ENCODE data around the gene NUDT1. TPM values are rescaled to one million over a fixed set of nuclear protein-coding genes. Genes with fewer than 3 reads are reported as not detected.
A peak's percentile ranks its signal among the peaks of the same experiment; 100 is the strongest.

The NUDT1 gene
- total RNA-seq, 1 donor from 2014 or later: 19.2 TPM

DNA sequence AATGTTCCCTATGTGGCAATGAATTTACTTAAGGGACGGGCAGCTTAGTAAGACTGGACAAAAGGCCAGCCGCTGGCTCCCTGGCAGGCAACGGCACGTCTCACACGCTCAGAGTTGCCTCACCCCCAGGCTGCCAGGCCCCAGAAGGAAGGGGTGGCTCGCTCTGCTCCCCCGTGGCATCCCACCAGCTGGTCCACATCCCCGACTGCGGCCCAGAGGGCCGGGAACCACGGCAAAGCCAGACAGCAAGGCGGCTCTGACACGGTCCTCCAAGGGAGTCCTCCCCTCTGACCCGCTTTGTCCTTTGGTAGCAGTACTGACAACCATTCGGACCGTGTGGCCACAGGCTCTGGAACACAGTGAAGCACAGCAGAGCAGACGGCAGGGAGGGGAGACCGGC is 34.1 kb downstream of the NUDT1 start:
- Mint-ChIP-seq H3K27ac (no peak overlapping the region), H3K36me3 (peaks cover 24% of the 10 kb centered on the region), H3K27me3 (ENCODE audit: low read depth) (no peaks in the 10 kb centered on the region), H3K4me3 (no peak overlapping the region), H3K9me3 (no peaks in the 10 kb centered on the region), H3K4me1 (peaks cover 11% of the 10 kb centered on the region)
- TF ChIP-seq, protein P1, sequence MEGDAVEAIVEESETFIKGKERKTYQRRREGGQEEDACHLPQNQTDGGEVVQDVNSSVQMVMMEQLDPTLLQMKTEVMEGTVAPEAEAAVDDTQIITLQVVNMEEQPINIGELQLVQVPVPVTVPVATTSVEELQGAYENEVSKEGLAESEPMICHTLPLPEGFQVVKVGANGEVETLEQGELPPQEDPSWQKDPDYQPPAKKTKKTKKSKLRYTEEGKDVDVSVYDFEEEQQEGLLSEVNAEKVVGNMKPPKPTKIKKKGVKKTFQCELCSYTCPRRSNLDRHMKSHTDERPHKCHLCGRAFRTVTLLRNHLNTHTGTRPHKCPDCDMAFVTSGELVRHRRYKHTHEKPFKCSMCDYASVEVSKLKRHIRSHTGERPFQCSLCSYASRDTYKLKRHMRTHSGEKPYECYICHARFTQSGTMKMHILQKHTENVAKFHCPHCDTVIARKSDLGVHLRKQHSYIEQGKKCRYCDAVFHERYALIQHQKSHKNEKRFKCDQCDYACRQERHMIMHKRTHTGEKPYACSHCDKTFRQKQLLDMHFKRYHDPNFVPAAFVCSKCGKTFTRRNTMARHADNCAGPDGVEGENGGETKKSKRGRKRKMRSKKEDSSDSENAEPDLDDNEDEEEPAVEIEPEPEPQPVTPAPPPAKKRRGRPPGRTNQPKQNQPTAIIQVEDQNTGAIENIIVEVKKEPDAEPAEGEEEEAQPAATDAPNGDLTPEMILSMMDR (IDR thresholded peaks at IDR 0.05; ENCODE audit: unreplicated experiment): no peak
- no peak for DNase-seq (ENCODE audit: low spot score in 2 of 2, unreplicated experiment in 2 of 2)

DNA sequence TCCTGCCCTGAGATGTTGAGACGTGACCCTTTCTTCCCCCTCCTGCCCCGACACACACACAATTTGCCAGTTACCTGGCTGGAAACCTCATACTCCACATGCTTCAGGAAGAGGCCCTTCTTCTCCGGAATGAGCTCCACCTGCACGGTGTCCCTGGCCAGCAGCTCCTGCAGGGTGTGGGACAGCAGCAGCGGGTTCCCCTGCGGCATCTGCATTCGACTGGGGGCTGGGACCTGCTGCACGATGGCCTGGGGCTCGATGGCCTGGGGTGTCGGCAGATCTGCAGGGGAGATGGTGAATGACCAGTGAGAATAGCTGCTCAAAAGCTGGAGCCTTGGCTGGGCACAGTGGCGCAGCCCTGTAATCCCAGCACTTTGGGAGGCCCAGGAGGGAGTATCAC is 36.0 kb downstream of the NUDT1 start:
- Mint-ChIP-seq H3K27ac (no peak overlapping the region), H3K27me3 (ENCODE audit: low read depth) (no peaks in the 10 kb centered on the region), H3K36me3 (peaks cover 18% of the 10 kb centered on the region), H3K4me1 (peaks cover 27% of the 10 kb centered on the region), H3K4me3 (no peak overlapping the region), H3K9me3 (no peaks in the 10 kb centered on the region)
- DNase-seq (ENCODE audit: low spot score in 2 of 2, unreplicated experiment in 2 of 2): no peak
- TF ChIP-seq, protein P1 (IDR thresholded peaks at IDR 0.05; ENCODE audit: unreplicated experiment): no peak

DNA sequence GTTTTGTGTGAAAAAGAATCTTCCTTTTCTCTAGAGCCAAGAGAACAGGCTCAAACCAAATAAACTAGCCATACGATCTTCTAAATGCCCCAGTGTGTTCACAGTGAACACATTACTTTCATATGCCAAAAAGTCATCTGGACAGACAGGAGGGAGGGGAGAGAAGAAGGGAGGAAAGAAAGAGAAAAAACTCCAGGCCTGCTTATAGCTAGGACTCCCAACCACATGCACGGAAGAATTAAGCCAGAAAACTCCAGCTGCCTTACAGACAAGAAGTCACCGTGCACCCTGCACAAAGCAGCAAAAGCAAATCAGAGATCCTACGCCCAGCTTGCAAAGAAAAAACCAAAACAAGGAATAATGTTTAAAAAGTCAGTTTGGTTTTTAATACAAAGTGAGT is 37.9 kb downstream of the NUDT1 start:
- no peak overlapping the region for H3K4me3 Mint-ChIP-seq
- peaks cover 10% of the 10 kb centered on the region for H3K36me3 Mint-ChIP-seq

DNA sequence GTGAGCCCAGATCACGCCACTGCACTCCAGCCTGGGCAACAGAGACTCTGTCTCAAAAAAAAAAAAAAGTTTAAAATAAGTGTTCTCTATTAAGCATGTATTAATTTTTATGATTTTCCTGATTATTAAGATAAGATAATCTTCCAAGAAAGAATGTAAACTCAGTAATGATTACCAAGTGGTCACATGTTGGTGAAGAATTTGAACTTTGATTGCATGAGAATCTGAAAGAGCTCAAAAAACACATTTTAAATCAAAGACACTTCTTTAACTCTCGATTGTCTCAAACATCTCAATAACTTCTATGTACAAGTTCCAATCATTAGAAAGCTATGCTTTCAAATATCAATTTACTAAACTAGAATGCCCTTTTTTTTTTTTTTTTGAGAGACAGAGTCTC is 38.4 kb downstream of the NUDT1 start:
- H3K36me3 Mint-ChIP-seq: peaks cover 10% of the 10 kb centered on the region
- no peak overlapping the region for H3K4me3 Mint-ChIP-seq
- H3K9me3 Mint-ChIP-seq: no peaks in the 10 kb centered on the region
- peaks cover 27% of the 10 kb centered on the region for H3K4me1 Mint-ChIP-seq
- DNase-seq (ENCODE audit: low spot score in 2 of 2, unreplicated experiment in 2 of 2): no peak
- H3K27ac Mint-ChIP-seq: peak overlapping the region; percentile 92
- H3K27me3 Mint-ChIP-seq (ENCODE audit: low read depth): no peaks in the 10 kb centered on the region
- TF ChIP-seq, protein P1 (IDR thresholded peaks at IDR 0.05; ENCODE audit: unreplicated experiment): no peak

More for the DNA sequence above, 37.9 kb downstream of the NUDT1 start:
- Mint-ChIP-seq H3K27ac (peak overlapping the region; percentile 92), H3K27me3 (ENCODE audit: low read depth) (no peaks in the 10 kb centered on the region), H3K9me3 (no peaks in the 10 kb centered on the region), H3K4me1 (peaks cover 27% of the 10 kb centered on the region)
- DNase-seq (ENCODE audit: low spot score in 2 of 2, unreplicated experiment in 2 of 2): no peak
- TF ChIP-seq, protein P1 (IDR thresholded peaks at IDR 0.05; ENCODE audit: unreplicated experiment): no peak

DNA sequence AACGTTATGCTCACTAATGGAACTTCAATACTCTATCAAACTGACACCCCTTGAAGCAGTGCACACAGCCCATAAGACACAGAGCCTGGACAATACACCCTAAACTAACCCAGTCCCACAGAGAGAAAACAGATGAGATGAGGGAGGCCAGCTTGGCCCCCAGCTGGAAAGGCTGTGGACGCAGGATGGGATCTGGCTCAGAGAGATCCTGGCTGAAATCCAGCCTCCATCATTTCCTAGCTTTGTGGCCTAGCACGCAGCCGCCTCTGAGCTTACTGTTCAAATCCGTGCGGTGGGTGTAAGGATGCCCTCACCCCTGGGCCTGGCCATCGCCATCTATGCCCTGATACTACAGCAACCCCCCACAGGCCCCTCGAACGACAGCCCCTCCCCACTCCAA is 39.5 kb downstream of the NUDT1 start:
- Mint-ChIP-seq H3K27ac (peak overlapping the region; percentile 76), H3K27me3 (ENCODE audit: low read depth) (no peaks in the 10 kb centered on the region), H3K9me3 (no peaks in the 10 kb centered on the region), H3K36me3 (peaks cover 10% of the 10 kb centered on the region), H3K4me3 (no peak overlapping the region), H3K4me1 (peaks cover 27% of the 10 kb centered on the region)
- no peak for DNase-seq (ENCODE audit: low spot score in 2 of 2, unreplicated experiment in 2 of 2)
- TF ChIP-seq, protein P1 (IDR thresholded peaks at IDR 0.05; ENCODE audit: unreplicated experiment): no peak

DNA sequence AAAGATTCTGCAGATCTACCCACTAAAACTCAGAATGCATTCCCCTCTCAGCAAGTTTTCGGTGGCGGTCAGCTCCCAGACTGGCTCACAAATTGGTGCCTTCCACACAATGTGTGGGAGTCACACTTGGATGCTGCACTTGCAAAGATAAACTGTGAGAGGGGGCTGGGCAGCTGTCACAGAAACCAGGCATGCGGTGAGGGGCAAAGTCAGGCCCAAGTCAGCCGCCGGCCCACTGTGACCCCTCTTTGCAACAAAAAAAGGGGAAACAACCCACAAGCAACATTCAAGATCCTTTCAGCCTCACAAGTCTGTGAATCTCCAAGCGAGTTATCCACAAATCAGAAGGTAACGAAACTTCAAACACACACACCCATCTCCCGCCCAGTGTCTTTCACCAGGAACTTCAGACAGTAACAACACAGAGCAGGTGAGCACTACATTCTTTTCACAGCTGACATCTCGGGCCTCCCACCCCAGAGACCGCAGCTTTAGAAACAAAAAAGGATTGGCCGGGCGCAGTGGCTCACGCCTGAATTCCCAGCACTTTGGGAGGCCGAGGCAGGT is 40.2 kb downstream of the NUDT1 start:
- DNase-seq (ENCODE audit: low spot score in 2 of 2, unreplicated experiment in 2 of 2): no peak
- H3K27ac Mint-ChIP-seq: peak overlapping the region; percentile 76

More for the DNA sequence above, 40.2 kb downstream of the NUDT1 start:
- Mint-ChIP-seq H3K4me3 (no peak overlapping the region), H3K4me1 (peaks cover 27% of the 10 kb centered on the region), H3K9me3 (no peaks in the 10 kb centered on the region), H3K36me3 (peaks cover 5% of the 10 kb centered on the region), H3K27me3 (ENCODE audit: low read depth) (no peaks in the 10 kb centered on the region)
- TF ChIP-seq, protein P1 (IDR thresholded peaks at IDR 0.05; ENCODE audit: unreplicated experiment): no peak
